Small intestine (tissue), 7 donors: ENCODE results near the gene ENDOD1. TPM values are rescaled to one million over a fixed set of nuclear protein-coding genes. Genes with fewer than 3 reads are reported as not detected.

Experiments used
- DNase-seq, 2 donors: peaks; one replicate each; pipeline versions ENCODE4 v3.0.0 to v3.0.0-alpha.2; 2013
- FAIRE-seq: peaks from 2 replicates; lab custom pipeline; 2012; peaks lifted over from hg19 to GRCh38; lab: Jason Lieb, UNC
- H3K27ac ChIP-seq, 3 donors: one replicate each; pipeline ENCODE4 v1.5.1; 2013; ENCODE audit warnings: low read length in 2 of 3, mild to moderate bottlenecking in 2 of 3, control low read depth in 1 of 3, inconsistent platforms in 1 of 3, low read depth in 1 of 3, moderate library complexity in 1 of 3
- H3K27me3 ChIP-seq, 3 donors: one replicate each; pipeline ENCODE4 v1.6.1; 2013; ENCODE audit warnings: low read length in 3 of 3, inconsistent platforms in 1 of 3; ENCODE audit not compliant: control insufficient read depth in 3 of 3, insufficient read depth in 3 of 3
- H3K36me3 ChIP-seq, 3 donors: one replicate each; pipeline ENCODE4 v1.6.1; 2013; ENCODE audit warnings: low read length in 3 of 3, inconsistent platforms in 1 of 3, low read depth in 1 of 3, mild to moderate bottlenecking in 1 of 3, moderate library complexity in 1 of 3; ENCODE audit not compliant: control insufficient read depth in 3 of 3, insufficient read depth in 2 of 3
- H3K4me1 ChIP-seq, 3 donors: one replicate each; pipeline ENCODE4 v1.6.1; 2013; ENCODE audit warnings: low read length in 2 of 3, inconsistent platforms in 1 of 3, low read depth in 1 of 3, mild to moderate bottlenecking in 1 of 3, moderate library complexity in 1 of 3; ENCODE audit not compliant: control insufficient read depth in 3 of 3, insufficient read depth in 2 of 3
- H3K4me3 ChIP-seq, 3 donors: one replicate each; pipeline ENCODE4 v1.5.1; 2013; ENCODE audit warnings: low read length in 3 of 3, control low read depth in 1 of 3, inconsistent platforms in 1 of 3, low read depth in 1 of 3, mild to moderate bottlenecking in 1 of 3, moderate library complexity in 1 of 3
- H3K9me3 ChIP-seq, 2 donors: one replicate each; pipeline ENCODE4 v1.6.1; 2013; ENCODE audit warnings: low read depth in 1 of 2, low read length in 1 of 2; ENCODE audit not compliant: control insufficient read depth in 2 of 2, insufficient read depth in 1 of 2
- WGBS, 3 donors: extraction: QIAGEN DNeasy Blood & Tissue Kit; methylation state at CpG; one replicate each; pipeline ENCODE4 v1.1.7; 2013; 5-methylcytosine and 5-hydroxymethylcytosine counted together
- polyA plus RNA-seq, 4 donors: library from polyadenylated mRNA; stranded (reverse) in 3 of 4; unstranded in 1 of 4; fragments of 200-250 nt in 3 of 4; fragments of 120-200 nt in 1 of 4; gene quantifications; one replicate each; pipeline versions ENCODE4 v1.2.1 to v1.2.3, GENCODE V29; 2013
- donor health status: healthy with polysubstance abuse.
- donor health status: control.
- donor health status: control.
- donor health status: Bipolar disorder and iron deficiency.
- donor health status: healthy.

The ENDOD1 gene
- polyA plus RNA-seq, 4 donors = 4.3 to 38.2 (median 12.2) TPM

- no peak for DNase-seq
- Histone ChIP-seq H3K9me3 (peaks cover 0 to 19% of the 10 kb centered on the region in 2 donors), H3K27ac (no peak overlapping the region), H3K36me3 (no peaks in the 10 kb centered on the region), H3K4me3 (no peak overlapping the region), H3K27me3 (peaks cover 0 to 3% (median 0%) of the 10 kb centered on the region in 3 donors), H3K4me1 (peaks cover 0 to 7% (median 2%) of the 10 kb centered on the region in 3 donors)
- WGBS, 3 donors = 87 to 93% (median 90%) methylated on average over 21 to 22 of the region's 22 CpGs
- no peak for FAIRE-seq
These were observed 38.9 kb upstream of the ENDOD1 start for GRCh38 chr11:95050595-95051202.

GRCh38 chr11:95054356-95054755 lies 35.3 kb upstream of the ENDOD1 start:
- no peaks in the 10 kb centered on the region for H3K36me3 ChIP-seq
- WGBS, 3 donors = 10 to 58% (median 31%) methylated on average over 2 of the region's 2 CpGs
- H3K27ac ChIP-seq = no peak overlapping the region
- peaks cover 0 to 7% (median 2%) of the 10 kb centered on the region in 3 donors for H3K4me1 ChIP-seq
- H3K4me3 ChIP-seq = no peak overlapping the region
- peaks cover 0 to 3% (median 0%) of the 10 kb centered on the region in 3 donors for H3K27me3 ChIP-seq
- peaks cover 0 to 19% of the 10 kb centered on the region in 2 donors for H3K9me3 ChIP-seq
- FAIRE-seq (no peak), DNase-seq (peak; percentile 64 to 77)

GRCh38 chr11:95055283-95055897 lies 34.3 kb upstream of the ENDOD1 start:
- DNase-seq (no peak), FAIRE-seq (no peak)
- no peak overlapping the region for H3K4me3 ChIP-seq
- no peaks in the 10 kb centered on the region for H3K36me3 ChIP-seq
- H3K4me1 ChIP-seq = peaks cover 0 to 7% (median 2%) of the 10 kb centered on the region in 3 donors
- no peak overlapping the region for H3K27ac ChIP-seq
- H3K27me3 ChIP-seq = peaks cover 0 to under 1% (median 0%) of the 10 kb centered on the region in 3 donors
- 43 to 45% (median 45%) methylated on average over 2 of the region's 2 CpGs for WGBS, 3 donors
- H3K9me3 ChIP-seq = peaks cover 0 to 16% of the 10 kb centered on the region in 2 donors

- Histone ChIP-seq H3K36me3 (no peaks in the 10 kb centered on the region), H3K4me3 (no peak overlapping the region), H3K27ac (no peak overlapping the region), H3K4me1 (peaks cover 0 to 7% (median 2%) of the 10 kb centered on the region in 3 donors), H3K27me3 (no peaks in the 10 kb centered on the region), H3K9me3 (peaks cover 0 to 11% of the 10 kb centered on the region in 2 donors)
- WGBS, 3 donors = 94 to 96% (median 94%) methylated on average over 8 of the region's 8 CpGs
- FAIRE-seq = no peak
- no peak for DNase-seq
These were observed 31.7 kb upstream of the ENDOD1 start for GRCh38 chr11:95057959-95058358.

- no peak overlapping the region for H3K4me3 ChIP-seq
- FAIRE-seq (no peak), DNase-seq (no peak)
- no peaks in the 10 kb centered on the region for H3K36me3 ChIP-seq
- peaks cover 0 to 6% (median 2%) of the 10 kb centered on the region in 3 donors for H3K4me1 ChIP-seq
- H3K27me3 ChIP-seq = no peaks in the 10 kb centered on the region
- H3K27ac ChIP-seq = no peak overlapping the region
- H3K9me3 ChIP-seq = peaks cover 0 to 5% of the 10 kb centered on the region in 2 donors
- WGBS, 3 donors = 85 to 96% (median 93%) methylated on average over 1 of the region's 1 CpG
These were observed 31.0 kb upstream of the ENDOD1 start for GRCh38 chr11:95058621-95059020.

GRCh38 chr11:95059046-95059445 lies 30.6 kb upstream of the ENDOD1 start:
- H3K9me3 ChIP-seq = peaks cover 0 to 1% of the 10 kb centered on the region in 2 donors
- H3K27ac ChIP-seq = no peak overlapping the region
- FAIRE-seq (no peak), DNase-seq (no peak)
- no peak overlapping the region for H3K4me3 ChIP-seq
- WGBS, 3 donors = 81 to 86% (median 84%) methylated on average over 6 of the region's 6 CpGs
- no peaks in the 10 kb centered on the region for H3K36me3 ChIP-seq
- no peaks in the 10 kb centered on the region for H3K27me3 ChIP-seq
- H3K4me1 ChIP-seq = peaks cover 0 to 1% (median under 1%) of the 10 kb centered on the region in 3 donors

GRCh38 chr11:95065336-95065735 lies 24.3 kb upstream of the ENDOD1 start:
- peaks cover 0 to 3% (median 0%) of the 10 kb centered on the region in 3 donors for H3K36me3 ChIP-seq
- H3K27me3 ChIP-seq = no peaks in the 10 kb centered on the region
- H3K9me3 ChIP-seq = no peaks in the 10 kb centered on the region
- FAIRE-seq (no peak), DNase-seq (no peak)
- H3K4me1 ChIP-seq = no peaks in the 10 kb centered on the region
- 96 to 99% (median 97%) methylated on average over 1 of the region's 1 CpG for WGBS, 3 donors
- H3K27ac ChIP-seq = no peak overlapping the region
- H3K4me3 ChIP-seq = no peak overlapping the region

GRCh38 chr11:95066716-95067038 lies 23.0 kb upstream of the ENDOD1 start, which contains the start of gene SRSF8:
Gene SRSF8 (plus strand): TSS chr11:95066919. CDS start chr11:95067227, 308 bp downstream.
- H3K27me3 ChIP-seq = no peaks in the 10 kb centered on the region
- H3K4me1 ChIP-seq = peaks cover 0 to 2% (median 0%) of the 10 kb centered on the region in 3 donors
- peak within 1 kb of the TSS; percentile 85 to 93 (median 86) for H3K4me3 ChIP-seq
- WGBS, 3 donors = 0 to 1% (median 1%) methylated on average over 4 of the region's 4 CpGs
- peak within 1 kb of the TSS; percentile 99 to 100 (median 100) for H3K27ac ChIP-seq
- peak; percentile 84 to 85 for DNase-seq
- H3K36me3 ChIP-seq = peaks cover 0 to 3% (median 0%) of the 10 kb centered on the region in 3 donors
- no peak for FAIRE-seq
- no peaks in the 10 kb centered on the region for H3K9me3 ChIP-seq
